HG02870 (cell line): ENCODE data around the gene AGFG2.
"Not testable (repeated sequence)": the region's sequence is repeated elsewhere in the genome, so short reads cannot be mapped to it uniquely, and the experiment has no call there.

Source experiments
- ATAC-seq: cut with Tn5 transposase; IDR thresholded peaks from one replicate; pipeline ENCODE4 v1.9.1; 2021; ENCODE audit warnings: mild to moderate bottlenecking, moderate library complexity; ENCODE audit not compliant: unreplicated experiment

AGFG2 gene

GRCh38 chr7:100547872-100548271, 8.9 kb downstream of the AGFG2 start:
- ATAC-seq, result no peak

GRCh38 chr7:100548446-100548845, 9.4 kb downstream of the AGFG2 start:
- ATAC-seq, result not testable (repeated sequence)

- no peak for ATAC-seq
These were observed 13.5 kb downstream of the AGFG2 start for GRCh38 chr7:100552532-100552931.

GRCh38 chr7:100553032-100553431, 14.0 kb downstream of the AGFG2 start:
- ATAC-seq, result no peak

GRCh38 chr7:100555701-100556100, 16.7 kb downstream of the AGFG2 start:
- ATAC-seq, result no peak

GRCh38 chr7:100556541-100556940, 17.5 kb downstream of the AGFG2 start:
- ATAC-seq, result no peak

GRCh38 chr7:100559127-100559526, 20.1 kb downstream of the AGFG2 start:
- ATAC-seq, result no peak

GRCh38 chr7:100561491-100562194, 22.6 kb downstream of the AGFG2 start:
- no peak for ATAC-seq

- no peak for ATAC-seq
These were observed 23.4 kb downstream of the AGFG2 start for GRCh38 chr7:100562195-100563099.

- no peak for ATAC-seq
These were observed 24.1 kb downstream of the AGFG2 start for GRCh38 chr7:100563100-100563564.

GRCh38 chr7:100563809-100564400, 24.9 kb downstream of the AGFG2 start:
- ATAC-seq, result no peak

GRCh38 chr7:100564405-100564804, 25.4 kb downstream of the AGFG2 start:
- ATAC-seq, result not testable (repeated sequence)

GRCh38 chr7:100565133-100565571, 26.1 kb downstream of the AGFG2 start:
- ATAC-seq, result no peak

- ATAC-seq, result no peak
These were observed 27.1 kb downstream of the AGFG2 start for GRCh38 chr7:100566018-100566531.

- ATAC-seq, result no peak
These were observed 28.2 kb downstream of the AGFG2 start for GRCh38 chr7:100567031-100567730.

- ATAC-seq, result no peak
These were observed 28.8 kb downstream of the AGFG2 start for GRCh38 chr7:100567751-100568175.

GRCh38 chr7:100568176-100568895, 29.3 kb downstream of the AGFG2 start:
- no peak for ATAC-seq

GRCh38 chr7:100568896-100569844, 30.2 kb downstream of the AGFG2 start:
- no peak for ATAC-seq
